HG03039 (cell line): Measurements from ENCODE around the gene PLCH2.

Experiments
- ATAC-seq: cut with Tn5 transposase; IDR thresholded peaks from one replicate; pipeline ENCODE4 v1.9.1; 2021; ENCODE audit warnings: mild to moderate bottlenecking, moderate library complexity; ENCODE audit not compliant: unreplicated experiment

PLCH2 gene

DNA sequence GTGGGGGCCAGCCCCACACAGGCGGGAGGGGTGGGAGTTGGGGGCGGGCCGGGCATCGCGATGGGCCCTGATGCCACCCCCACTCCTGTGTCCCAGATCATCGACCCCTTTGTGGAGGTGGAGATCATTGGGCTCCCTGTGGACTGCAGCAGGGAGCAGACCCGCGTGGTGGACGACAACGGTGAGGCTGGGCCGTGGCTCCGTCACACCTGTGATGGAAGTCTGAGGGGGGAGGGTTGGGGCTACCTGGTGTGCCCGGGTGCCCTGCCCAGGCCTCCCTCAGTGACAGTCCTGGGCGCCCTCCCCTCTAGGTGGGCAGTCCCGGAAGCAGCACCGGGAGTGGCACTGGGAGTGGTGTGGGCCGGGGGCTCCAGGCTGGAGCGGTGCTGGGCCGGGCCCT, 22.6 kb downstream of the PLCH2 start:
- no peak for ATAC-seq

DNA sequence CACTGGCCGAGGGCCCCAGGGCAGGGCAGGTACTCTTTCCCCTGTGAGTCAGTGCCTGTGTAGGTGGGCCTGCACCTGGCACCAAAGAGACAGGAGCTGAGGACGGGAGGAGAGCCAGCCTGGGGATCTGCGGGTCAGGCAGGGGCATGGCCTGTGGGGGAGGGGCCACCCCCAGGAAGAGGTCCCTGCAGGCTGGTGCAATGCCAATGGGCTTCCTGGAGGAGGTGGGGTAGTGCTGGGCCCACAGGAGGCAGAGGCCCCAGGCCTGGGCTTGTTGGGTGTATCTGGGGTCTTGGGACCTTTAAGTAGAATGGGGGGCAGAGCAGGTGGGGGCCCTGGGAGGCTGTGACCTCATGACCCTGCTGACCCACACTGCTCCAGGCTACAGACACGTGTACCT, 23.2 kb downstream of the PLCH2 start:
- ATAC-seq, result no peak

DNA sequence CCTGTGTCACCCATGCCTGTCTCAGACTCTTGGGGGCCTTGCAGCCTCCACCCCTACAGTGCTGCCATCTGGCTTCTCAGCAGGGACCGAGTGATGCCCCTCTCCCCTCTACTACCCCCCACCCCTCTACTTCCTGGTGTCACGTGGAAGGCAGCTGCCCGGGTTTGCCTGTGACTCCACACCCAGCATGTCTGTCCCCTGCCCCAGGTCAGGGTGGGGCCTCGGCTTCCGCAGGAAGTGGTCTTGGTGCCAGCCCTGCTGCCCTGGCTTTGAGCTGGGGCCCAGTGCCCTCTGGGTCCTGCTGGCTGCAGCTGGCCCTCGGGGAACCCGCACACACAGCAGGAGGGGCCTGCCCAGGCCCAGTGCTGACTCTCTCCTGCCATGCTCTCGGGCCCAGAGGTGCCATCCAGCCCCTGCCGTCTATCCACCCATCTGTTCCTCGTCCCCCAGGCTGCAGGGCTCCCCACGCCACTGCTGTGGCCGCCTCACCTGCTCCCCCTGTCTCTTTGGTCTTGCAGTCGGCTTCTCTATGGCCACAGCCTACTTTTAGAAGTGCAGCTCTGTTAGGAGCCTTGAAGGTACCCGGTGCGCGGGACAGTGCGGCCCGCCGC, 24.0 kb downstream of the PLCH2 start:
- no peak for ATAC-seq

DNA sequence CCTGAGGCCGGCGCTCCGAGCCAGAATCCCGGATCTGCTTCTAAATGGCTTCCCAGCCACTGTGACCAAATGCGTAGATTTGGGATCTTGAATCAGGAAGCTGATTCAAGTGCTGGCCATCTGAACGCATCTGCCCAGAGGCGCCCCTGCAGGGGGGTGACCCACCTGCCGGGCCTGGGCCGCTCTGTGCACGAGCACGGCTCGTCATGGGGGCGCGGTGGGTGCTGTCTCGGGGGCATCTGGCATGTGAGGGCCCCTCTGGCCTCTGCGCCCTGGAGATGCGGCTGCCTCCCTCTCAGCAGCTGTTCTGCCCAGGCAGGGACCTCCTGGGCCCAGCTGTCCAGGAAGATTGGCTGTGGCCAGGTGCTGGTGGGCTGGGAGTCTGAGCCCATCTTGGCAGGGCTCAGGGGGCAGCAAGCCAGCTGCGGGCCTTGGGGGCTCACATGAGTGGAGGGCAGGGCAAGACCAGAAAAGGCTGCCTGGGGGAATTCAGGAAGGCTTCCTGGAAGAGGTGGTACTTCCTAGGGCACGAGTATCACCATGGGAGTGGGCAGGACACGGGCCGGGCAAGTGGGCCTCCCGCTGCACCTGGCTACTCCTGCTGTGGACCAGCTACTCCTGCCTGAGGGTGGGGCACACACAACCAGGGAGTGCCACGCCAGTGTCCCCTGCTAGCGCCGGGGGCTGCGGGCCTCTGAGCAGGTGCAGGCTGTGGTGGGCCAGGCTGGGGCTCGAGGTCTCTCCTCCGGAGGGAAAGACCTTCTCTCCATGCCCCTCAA, 25.1 kb downstream of the PLCH2 start:
- no peak for ATAC-seq

DNA sequence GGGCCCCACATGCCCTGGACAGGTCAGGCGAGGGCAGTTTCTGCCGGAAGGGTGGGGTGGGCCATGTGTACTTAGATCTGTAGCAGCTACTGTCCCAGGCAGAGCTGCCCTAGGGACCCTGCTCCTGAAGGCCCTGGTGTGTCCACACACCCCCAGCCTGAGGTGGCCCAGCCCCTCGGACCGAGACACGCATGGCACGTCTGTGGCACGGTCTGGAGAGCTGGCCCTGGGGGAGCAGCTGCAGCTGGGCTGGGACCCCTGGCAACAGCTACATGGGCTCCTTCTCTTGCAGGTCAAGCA, 25.7 kb downstream of the PLCH2 start:
- no peak for ATAC-seq

DNA sequence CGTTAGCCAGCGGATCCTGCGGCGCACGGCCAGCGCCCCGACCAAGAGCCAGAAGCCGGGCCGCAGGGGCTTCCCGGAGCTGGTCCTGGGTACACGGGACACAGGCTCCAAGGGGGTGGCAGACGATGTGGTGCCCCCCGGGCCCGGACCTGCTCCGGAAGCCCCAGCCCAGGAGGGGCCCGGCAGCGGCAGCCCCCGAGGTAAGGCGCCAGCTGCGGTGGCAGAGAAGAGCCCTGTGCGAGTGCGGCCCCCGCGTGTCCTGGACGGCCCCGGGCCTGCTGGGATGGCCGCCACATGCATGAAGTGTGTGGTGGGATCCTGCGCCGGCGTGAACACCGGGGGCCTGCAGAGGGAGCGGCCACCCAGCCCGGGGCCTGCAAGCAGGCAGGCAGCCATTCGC, 26.1 kb downstream of the PLCH2 start:
- no peak for ATAC-seq

DNA sequence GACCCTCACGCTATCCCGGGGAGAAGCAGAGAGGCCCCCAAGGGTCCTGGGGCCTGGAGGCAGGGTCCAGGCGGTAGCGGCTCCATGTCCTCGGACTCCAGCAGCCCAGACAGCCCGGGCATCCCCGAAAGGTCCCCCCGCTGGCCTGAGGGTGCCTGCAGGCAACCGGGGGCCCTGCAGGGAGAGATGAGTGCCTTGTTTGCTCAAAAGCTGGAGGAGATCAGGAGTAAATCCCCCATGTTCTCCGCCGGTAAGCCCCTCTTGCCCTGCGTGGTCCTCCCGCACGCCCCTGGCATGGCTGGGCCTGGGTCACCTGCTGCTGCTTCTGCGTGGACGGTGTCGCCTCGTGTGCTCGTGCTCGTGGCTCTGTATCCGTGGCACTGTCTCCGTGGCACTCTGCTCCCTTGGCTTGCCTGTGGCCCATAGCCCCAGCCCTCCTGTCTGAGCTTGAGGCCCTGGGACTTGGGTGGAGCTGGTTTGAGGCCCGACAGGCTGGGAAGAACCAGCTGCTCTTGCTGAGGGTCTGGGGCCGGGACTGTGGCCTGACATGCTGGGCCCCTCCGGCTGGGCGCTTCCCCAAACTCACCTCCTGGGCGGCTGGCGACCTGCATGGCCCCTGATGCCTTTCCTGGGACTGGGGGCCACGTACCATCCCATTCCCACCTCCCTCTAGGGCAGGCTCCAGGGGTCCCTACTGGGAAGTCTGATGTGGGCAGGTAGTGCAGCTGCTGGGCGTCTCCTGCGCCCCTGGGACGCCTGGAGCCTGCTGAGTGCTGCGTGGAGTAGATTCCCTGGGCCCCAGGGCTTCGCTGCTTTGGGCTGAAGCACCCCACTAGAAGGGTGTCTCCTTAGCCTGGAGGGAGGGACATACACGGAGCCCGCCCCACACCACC, 26.8 kb downstream of the PLCH2 start:
- ATAC-seq, result no peak

DNA sequence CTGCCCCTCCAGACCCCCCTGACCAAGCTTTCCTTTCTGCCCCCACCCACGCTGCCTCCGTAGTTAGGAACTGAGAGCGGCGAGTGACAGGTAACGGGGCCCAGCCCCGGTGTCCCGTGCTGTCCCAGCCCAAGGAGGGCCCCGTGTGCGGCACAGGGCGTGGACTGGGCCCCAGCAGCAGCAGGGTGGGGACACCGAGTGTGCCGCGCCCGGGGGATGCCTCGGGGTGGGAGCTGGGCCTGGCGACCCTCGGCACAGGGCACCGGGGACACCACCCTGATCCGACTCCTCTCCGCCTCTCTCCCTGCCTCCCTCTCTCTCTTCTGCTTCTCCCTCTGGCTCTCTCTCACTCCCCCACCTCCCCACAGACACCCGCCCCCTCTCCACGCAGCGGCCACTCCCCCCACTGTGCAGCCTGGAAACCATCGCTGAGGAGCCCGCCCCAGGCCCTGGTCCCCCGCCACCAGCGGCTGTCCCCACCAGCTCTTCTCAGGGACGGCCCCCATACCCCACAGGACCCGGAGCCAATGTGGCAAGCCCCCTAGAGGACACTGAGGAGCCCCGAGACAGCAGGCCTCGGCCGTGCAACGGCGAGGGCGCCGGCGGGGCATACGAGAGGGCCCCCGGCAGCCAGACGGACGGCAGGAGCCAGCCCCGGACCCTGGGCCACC, 27.6 kb downstream of the PLCH2 start:
- no peak for ATAC-seq

DNA sequence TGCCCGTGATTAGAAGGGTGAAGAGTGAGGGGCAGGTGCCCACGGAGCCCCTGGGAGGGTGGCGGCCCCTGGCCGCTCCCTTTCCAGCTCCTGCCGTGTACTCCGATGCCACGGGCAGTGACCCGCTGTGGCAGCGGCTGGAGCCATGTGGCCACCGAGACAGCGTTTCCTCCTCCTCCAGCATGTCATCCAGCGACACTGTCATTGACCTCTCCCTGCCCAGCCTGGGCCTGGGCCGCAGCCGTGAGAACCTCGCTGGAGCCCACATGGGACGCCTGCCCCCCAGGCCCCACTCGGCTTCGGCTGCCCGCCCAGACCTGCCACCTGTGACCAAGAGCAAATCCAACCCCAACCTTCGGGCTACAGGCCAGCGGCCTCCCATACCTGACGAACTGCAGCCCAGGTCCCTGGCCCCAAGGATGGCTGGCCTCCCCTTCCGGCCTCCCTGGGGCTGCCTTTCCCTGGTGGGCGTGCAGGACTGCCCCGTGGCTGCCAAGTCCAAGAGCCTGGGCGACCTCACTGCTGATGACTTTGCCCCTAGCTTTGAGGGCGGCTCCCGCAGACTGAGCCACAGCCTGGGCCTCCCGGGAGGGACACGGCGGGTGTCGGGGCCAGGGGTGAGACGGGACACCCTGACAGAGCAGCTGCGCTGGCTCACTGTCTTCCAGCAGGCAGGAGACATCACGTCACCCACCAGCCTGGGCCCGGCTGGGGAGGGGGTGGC, 28.3 kb downstream of the PLCH2 start:
- no peak for ATAC-seq

DNA sequence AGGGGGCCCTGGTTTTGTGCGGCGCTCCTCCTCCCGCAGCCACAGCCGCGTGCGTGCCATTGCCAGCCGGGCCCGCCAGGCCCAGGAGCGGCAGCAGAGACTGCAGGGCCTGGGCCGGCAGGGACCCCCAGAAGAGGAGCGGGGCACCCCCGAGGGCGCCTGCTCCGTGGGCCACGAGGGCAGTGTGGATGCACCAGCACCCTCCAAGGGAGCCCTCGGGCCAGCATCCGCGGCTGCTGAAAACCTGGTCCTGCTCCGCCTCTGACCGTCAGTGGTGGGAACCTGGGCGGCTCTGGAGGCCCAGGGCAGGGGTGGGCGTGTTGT, 28.8 kb downstream of the PLCH2 start:
- ATAC-seq, result no peak

DNA sequence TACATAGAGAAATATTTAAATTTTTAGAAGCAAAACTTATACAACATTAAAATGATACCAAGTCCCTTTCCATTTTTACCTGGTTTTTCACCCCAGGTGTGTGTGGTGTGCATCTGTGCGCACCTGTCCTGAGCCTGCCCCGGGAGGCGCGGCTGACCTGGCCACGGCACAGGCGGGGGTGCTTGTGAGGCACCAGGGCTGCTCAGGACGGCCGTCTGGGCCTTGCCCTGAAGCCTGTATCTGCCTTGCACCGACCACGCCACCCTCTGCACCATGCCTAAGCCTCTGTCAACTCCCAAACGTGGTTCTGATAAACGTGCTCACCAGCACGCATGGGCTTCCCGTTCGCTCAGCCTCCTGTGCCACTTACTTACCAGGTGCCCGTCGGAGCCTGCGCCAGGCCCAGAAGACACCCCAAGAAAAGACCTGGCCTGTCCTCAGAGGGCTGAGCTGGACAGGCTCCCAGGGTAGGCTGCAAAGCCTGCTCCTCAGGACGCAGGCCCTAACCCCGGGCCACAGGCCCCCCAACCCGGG, 29.4 kb downstream of the PLCH2 start:
- ATAC-seq, result no peak

DNA sequence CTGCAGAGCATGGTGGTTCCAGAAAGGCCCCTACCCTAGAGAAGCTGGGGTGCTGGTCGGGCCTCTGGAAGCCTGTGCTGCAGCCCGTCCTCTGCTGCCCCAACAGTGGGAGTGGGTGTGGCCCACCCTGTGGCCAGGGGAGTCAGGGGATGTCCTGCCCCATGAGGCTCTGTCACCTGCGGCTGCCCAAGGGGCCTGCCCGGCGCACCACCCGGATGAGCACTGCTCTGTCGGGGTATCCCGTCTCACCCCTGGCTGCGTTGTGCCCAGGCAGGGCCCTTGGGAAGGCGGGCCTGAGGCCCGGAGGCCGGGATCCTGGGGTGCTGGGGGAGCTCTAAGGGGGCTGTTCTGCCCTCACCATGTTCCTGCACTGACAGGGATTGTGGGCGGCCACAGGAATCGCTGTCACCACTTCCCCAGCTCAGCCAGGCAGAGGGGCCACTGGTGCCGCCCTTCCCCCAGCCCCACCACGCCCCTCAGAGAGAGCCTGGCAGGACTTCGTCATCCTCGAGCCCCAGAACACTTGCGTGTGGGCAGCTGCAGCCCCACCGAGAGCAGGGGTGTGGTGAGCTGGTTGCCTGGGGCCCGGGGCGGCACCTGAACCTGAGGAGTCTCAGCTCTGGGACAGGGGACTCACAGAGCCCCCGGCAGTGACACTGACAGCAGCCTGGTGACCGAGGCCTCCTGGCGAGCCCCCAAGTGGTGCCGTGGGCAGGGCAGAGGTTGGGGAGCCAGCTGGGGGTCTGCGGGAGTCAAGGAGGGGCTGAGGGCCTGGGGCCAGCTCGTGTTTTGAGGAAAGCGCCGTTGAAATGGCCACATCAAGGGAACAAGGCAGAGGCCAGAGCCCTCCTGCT, 30.1 kb downstream of the PLCH2 start:
- no peak for ATAC-seq

DNA sequence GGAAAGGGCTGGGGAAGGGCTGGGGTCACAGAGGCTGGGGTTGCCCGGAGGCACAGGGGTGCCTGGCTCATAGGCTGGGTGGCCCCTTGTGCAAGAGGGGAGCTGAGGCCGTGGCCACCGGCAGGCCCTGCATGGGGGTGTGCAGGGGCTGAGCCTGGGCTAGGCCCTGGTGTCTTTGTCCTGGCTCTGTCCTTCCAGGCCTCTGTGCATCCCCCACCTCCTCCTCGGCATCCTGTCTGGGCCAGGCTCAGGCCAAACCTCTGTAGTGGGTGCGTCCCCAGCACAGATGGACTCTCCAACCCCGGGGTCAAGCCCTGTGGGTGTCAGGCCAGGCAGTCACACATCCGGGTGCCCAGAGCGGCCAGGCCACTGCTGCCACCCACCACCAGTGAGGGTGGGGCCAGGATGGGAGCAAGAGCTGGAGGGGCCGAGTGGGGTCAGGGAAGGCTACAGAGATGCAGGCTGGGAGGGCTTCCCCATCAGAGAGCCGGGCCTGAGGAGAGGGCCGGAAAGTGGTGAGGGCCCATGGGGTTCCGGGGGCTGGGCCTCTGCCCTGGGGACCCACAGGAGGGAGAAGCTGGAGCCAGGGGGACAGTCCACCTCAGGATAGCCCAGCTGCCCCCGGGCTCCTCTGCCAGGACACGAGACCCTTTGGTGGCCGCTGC, 30.9 kb downstream of the PLCH2 start:
- no peak for ATAC-seq

DNA sequence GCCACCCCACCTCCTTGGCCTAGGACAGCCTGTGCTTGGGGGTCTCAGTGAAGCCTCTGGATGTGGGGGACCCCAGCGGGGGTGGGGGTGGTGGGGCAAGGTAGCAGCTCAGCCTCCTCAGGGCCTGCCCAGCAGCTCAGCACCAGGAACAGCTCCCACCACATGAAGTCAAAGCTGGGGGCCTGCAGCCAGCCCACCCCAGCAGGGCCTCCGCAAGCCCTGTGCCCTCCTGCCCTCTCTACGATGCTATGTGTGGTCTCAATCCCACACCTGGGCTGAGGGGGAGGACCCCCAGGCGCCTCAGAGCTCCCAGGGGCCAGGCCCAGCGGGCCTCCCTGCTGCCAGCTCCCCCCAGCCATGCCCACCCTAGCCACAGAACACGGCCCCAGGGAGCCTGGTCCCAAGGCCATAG, 31.7 kb downstream of the PLCH2 start:
- ATAC-seq, result no peak

DNA sequence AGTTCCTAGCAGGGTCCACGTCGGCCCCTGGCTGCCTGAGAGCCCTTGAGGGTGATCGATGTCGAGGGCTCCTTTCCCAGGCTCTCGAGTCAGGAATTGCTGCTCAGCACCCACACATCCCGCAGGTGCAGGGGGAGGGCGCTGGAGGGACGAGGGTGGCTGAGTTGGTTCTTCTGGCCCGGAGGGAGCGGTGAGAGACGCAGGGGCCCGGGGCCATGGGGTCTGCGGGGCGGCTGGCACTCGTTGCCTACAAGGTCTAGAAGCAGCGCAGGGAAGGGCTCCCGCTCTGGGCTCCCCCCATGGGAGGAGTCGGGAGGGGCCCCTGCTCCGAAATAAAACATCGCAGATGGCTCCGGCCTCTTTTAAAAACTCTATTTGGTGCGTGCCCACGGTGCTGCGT, 32.1 kb downstream of the PLCH2 start:
- ATAC-seq, result no peak

DNA sequence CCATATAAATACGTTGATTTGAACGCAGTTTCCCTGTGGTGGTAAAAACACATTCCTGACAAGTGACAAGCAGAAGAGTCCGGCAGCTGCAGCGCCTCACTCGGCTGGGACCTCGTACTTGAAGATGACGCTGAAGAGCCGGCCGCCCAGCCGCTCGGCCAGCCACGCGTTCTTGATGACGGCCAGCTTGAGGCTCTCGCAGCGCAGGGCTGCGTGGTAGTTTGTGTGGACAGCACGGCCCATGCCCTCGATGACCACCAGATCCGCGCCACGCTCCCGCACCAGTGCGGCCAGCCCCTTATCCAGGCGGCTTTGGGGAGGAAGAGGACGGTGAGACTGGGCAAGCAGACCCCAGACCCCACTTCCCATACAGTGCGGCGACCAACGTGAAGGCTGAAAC, 32.7 kb downstream of the PLCH2 start:
- no peak for ATAC-seq

DNA sequence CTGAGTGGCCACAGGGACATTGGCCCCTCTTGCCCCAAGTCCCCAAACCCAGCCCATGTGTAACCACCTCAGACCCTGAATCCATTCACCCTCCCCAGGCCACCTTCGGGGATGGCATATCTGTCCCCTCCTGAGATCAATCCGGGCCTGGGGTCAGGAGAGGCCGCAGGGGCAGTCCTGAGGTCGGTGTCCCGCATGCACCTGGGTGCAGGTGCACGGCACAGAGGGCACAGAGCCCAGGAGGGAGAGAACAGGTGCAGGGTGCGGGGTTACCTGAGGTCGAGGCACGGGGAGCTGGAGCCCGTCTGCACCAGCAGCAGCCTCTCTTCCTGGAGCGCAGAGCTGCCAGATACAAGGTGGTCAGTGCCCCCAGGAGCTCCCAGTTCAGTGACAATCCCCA, 33.5 kb downstream of the PLCH2 start:
- ATAC-seq, result no peak

DNA sequence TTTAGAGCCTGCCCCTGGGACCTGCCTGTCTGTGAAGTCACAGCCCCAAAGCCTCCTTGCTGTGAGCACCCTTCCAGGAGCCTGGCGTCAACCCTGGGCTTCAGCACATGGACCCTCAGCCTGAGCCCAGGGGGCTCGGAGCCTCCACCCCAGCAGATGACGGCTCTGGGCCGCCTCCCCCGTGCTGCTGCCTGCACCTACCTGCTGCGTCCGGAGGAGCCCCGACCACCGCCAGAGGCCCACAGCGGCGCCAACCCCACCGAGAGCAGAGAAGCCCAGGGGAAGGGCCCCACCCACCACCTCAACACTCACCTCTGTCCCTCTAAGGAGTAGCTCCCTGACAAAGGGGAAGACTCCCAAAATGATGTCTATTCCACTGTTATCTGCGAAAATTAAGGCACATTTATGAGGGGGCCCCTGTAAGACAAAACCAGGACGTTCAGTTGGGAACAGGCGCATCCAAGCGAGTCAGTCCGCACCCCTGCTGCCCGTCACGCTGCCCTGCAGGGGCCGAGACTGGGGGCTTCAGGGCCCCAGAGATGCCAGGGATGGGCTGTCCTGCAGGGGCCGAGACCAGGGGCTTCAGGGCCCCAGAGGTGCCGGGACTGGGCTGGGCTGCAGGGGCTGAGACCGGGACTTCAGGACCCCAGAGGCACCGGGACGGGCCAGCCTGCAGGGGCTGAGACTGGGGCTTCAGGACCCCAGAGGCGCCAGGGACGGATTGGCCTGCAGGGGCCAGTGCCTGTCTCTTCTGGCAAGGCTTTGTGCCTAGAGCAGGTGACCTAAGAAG, 34.5 kb downstream of the PLCH2 start:
- ATAC-seq, result no peak
